Glomerular endothelial cell (primary cell): ENCODE results near the gene TMEM143. TPM values are rescaled to one million over a fixed set of nuclear protein-coding genes. Genes with fewer than 3 reads are reported as not detected.
"Not testable (repeated sequence)": the region's sequence is repeated elsewhere in the genome, so short reads cannot be mapped to it uniquely, and the experiment has no call there.

Experiments
- DNase-seq: peaks from one replicate; pipeline ENCODE4 v3.0.0-alpha.2; 2011; ENCODE audit warnings: low read depth, low spot score; ENCODE audit errors: extremely low read depth
- total RNA-seq: library from RNA; depleted of rRNA; stranded (reverse); fragments of >200 nt; gene quantifications from 2 replicates; pipeline ENCODE4 v1.2.3, GENCODE V29; 2015

The TMEM143 gene
- total RNA-seq: 5.1 and 6.8 TPM in 2 replicates

GRCh38 chr19:48363810-48364597, at the start of gene TMEM143, which contains the start of gene SYNGR4:
TSS of gene TMEM143 (minus strand) at chr19:48363940. CDS start at chr19:48363920, 20 bp downstream.
TSS of gene SYNGR4 (plus strand) at chr19:48364367. CDS start at chr19:48365843, 1,476 bp downstream.
- peak; percentile 91 for DNase-seq

- no peak for DNase-seq
Observed at GRCh38 chr19:48405850-48406249, 42.1 kb upstream of the TMEM143 start.

- no peak for DNase-seq
Observed at GRCh38 chr19:48405010-48405659, 41.4 kb upstream of the TMEM143 start.

- DNase-seq: no peak
Observed at GRCh38 chr19:48403606-48404005, 39.9 kb upstream of the TMEM143 start.

GRCh38 chr19:48401287-48401686, 37.5 kb upstream of the TMEM143 start:
- no peak for DNase-seq

GRCh38 chr19:48400018-48400742, 36.4 kb upstream of the TMEM143 start:
- DNase-seq: no peak

GRCh38 chr19:48398375-48399235, 34.9 kb upstream of the TMEM143 start:
- no peak for DNase-seq

GRCh38 chr19:48398102-48398374, 34.3 kb upstream of the TMEM143 start:
- no peak for DNase-seq

- DNase-seq: no peak
Observed at GRCh38 chr19:48397263-48398101, 33.7 kb upstream of the TMEM143 start.

GRCh38 chr19:48396824-48397176, 33.1 kb upstream of the TMEM143 start:
- DNase-seq: no peak

GRCh38 chr19:48396016-48396823, 32.5 kb upstream of the TMEM143 start:
- DNase-seq: no peak

- DNase-seq: no peak
Observed at GRCh38 chr19:48395499-48395898, 31.8 kb upstream of the TMEM143 start.

GRCh38 chr19:48395170-48395455, 31.4 kb upstream of the TMEM143 start:
- DNase-seq: no peak

GRCh38 chr19:48394331-48395169, 30.8 kb upstream of the TMEM143 start:
- no peak for DNase-seq

- DNase-seq: no peak
Observed at GRCh38 chr19:48393559-48394330, 30.0 kb upstream of the TMEM143 start, which contains the start of gene GRIN2D. TSS of gene GRIN2D (plus strand) at chr19:48393668. CDS start at chr19:48398393, 4,725 bp downstream.

GRCh38 chr19:48392860-48393558, 29.3 kb upstream of the TMEM143 start:
- no peak for DNase-seq

- DNase-seq: not testable (repeated sequence)
Observed at GRCh38 chr19:48392006-48392344, 28.2 kb upstream of the TMEM143 start.
